GM21447 (cell line): ENCODE data around the gene ITGA7.

Source experiments
- ATAC-seq: cut with Tn5 transposase; IDR thresholded peaks from one replicate; pipeline ENCODE4 v1.9.1; 2021; ENCODE audit not compliant: unreplicated experiment

The ITGA7 gene

DNA sequence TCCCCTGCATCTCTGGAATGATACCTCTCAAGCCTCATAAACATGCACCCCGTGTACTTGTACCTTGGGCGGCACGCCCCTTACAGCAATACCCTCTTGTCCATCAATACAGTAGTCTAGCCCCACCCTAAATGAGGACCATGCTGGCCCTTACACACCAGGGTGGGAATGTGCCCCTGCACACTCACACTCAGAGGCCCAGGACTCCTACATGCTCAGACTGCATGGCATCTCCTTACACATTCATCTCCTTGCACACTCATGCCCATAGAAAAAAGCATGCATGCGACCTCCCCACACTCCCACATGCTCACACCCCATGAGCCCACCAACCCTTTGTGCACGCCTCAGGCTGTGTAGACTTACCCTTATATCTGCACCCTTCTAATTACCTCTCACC, 22.0 kb downstream of the ITGA7 start:
- ATAC-seq = no peak

DNA sequence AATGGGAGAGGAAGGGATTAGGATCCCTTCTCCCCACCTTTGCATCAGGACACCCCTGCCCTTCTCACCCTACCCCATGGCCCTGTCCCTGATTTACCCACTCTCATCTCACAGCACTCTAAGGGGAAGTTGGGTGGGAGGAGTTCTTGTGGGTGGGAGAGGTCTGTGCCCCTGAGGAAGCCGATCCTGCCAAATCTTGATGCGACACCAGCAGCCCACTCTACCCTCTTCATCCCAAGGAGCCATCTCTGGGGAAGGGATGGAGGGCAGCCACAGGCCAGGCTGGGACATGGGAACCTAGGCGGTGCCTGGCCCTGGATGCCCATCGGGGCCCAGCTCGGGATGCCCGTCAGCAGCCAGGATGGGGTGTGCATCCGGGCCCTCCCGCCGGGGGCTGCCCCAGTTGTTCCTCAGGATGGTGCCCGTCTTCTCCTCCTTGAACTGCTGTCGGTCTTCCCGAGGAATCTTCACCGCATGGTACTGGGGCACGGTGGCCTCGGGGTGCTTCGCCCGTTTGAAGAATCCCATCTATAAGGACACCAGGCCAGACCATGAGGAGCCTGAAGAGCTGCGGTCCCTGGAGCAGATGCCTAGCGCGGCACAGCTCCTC, 22.8 kb downstream of the ITGA7 start:
- ATAC-seq = no peak

GRCh38 chr12:55683676-55684075, 24.0 kb downstream of the ITGA7 start:
- no peak for ATAC-seq

DNA sequence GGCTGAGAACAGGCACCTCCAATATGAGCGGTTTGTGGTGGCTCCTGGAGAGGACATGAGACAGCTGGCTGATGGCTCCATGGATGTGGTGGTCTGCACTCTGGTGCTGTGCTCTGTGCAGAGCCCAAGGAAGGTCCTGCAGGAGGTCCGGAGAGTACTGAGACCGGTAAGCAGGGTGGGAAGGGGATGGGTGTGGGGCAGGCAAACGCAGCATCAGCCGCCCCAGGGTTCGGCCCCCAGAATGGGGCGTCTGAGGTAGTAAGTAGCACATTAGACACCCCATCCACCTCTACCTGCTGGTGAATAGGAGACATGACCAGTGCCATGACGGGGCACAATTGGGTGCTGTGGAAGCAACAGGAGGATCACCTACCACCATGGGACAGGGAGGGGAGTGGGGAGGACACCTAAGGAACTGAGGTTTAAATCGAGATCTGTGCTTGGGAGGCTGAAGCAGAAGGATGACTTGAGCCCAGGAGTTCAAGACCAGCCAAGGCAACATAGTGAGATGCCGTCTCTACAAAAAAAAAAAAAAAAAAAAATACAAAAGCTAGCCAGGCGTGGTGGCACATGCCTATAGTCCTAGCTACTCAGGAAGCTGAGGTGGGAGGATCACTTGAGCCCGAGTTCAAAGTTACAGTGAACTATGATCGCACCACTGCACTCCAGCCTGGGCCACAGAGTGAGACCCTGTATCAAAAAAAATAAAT, 25.5 kb downstream of the ITGA7 start:
- no peak for ATAC-seq

DNA sequence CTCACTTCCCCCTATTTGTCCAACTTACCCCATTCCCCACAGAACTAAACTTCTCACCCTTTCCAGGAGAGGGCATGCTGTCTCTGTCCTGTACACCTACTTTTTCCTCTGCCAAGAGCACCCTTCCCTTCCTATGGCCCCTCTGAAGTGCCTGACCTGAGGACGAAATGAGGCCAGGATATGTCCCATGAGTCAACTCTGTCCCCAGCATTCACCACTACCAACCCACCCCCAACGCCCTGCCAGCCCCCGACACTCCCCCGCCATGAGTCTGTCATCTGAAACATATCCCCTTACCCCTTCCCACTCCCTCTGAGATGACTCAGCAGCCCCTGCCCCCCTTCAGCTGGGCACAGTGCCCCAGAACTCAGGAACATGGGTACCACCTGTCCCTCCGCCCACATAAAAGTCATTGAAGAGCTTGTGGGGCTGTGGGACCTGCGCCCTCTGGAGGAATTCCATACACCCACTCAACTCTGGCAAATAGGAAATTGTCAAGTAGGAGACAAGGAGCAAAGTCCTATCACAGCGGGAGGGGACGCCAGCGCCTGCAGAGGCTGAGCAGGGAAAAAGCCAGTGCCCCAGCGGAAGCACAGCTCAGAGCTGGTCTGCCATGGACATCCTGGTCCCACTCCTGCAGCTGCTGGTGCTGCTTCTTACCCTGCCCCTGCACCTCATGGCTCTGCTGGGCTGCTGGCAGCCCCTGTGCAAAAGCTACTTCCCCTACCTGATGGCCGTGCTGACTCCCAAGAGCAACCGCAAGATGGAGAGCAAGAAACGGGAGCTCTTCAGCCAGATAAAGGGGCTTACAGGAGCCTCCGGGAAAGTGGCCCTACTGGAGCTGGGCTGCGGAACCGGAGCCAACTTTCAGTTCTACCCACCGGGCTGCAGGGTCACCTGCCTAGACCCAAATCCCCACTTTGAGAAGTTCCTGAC, 26.3 kb downstream of the ITGA7 start:
- ATAC-seq = no peak

DNA sequence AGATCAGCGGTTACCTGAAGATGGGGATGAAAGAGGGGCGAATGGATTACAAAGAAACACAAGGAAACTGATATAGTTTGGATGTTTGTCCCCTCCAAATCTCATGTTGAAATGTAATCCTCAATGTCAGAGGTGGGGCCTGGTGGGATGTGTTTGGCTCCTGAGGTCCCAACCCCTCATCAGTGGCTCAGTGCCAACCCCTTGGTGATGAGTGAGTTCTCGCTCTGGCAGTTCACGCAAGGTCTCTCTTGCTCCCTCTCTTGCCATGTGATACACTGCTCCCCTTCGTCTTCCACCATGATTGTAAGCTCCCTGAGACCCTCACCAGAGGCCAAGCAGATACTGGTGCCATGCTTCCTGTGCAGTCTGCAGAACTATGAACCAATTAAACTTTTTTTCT, 28.0 kb downstream of the ITGA7 start:
- ATAC-seq = no peak

DNA sequence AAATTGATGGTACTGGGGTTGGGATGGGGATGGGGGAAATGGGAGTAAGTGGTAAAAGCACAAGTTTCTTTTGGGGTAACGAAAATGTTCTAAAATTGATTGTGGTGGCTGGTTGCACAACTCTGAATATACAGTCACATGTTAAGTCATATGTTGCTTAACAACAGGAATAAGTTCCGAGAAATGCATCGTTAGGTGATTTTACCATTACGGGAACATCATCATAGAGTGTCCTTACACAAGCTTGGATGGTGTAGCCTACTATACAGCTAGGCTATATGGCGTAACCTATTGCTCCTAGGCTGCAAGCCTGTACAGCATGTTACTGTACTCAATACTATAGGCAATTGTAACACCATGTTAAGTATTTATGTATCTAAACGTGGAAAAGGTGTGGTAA, 31.0 kb downstream of the ITGA7 start:
- no peak for ATAC-seq

DNA sequence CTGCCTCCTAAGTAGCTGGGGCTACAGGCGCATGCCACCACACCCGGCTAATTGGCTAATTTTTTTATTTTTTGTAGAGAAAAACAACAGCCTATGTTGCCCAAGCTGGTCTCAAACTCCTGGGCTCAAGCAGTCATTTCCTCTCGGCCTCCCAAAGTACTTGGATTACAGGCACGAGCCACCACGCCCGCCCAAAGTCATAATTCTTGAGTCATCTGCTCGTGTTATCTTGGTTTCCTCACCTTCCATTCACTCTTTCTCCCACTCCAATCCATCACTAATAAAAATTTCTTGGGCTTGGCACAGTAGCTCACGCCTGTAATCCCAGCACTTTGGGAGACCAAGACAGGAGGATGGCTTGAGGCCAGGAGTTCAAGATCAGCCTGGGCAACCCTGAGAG, 32.0 kb downstream of the ITGA7 start:
- no peak for ATAC-seq

DNA sequence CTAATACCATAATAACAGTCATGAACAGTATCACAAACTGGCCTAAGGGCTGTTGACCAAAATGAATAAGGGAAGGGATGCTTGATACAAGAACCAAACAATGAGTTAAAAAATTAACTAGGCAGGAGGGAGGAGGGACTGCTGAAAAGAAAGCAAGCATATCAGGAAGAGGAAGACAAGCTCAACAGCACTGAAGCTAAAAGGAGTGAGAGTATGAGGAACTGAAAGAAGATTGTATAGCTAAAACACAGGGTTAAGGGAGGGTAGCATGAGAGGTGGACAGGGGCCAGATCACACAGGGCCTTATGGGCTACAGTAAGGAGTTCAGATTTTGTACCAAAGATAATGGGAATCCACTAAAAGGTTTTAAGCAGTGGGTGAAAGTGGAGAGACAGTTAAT, 34.1 kb downstream of the ITGA7 start:
- peak; percentile 99 for ATAC-seq

DNA sequence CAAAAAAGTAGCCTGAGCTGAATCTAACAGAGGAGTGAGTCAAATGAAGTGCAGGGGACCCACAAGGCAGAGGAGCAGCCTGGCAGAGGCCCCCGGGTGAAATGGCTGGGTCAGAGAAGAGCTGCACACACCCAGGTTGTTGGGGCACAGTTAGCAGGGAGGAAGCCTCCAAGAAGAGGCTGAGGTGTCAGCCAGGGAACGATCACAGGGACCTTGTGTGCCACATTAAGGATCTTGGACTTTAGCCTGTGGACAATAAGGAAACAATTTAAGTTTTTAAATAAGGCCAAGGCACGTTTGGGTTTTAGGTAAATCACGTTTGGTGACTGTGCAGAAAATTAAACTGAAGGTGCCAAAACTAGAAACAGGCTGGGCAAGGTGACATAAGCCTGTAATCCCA, 36.0 kb downstream of the ITGA7 start:
- no peak for ATAC-seq

DNA sequence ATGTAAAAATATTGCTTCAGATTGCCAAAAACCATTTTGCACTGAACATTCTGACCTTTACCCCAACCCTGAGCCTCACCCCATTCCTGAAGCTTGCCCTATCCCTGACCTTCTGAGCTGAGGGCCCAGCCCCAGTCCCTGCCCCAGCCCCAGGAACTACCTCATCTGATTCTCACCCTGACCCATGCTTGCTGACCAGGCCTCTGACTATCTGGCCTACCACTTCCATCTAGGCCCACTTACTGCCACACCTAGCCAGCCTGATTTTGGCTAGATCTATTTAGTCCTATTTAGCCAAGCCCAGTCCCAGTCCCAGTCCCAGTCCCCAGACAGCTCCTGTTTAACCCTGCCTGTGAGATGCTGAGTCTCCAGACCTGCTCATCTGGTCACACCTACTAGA, 37.4 kb downstream of the ITGA7 start:
- no peak for ATAC-seq

DNA sequence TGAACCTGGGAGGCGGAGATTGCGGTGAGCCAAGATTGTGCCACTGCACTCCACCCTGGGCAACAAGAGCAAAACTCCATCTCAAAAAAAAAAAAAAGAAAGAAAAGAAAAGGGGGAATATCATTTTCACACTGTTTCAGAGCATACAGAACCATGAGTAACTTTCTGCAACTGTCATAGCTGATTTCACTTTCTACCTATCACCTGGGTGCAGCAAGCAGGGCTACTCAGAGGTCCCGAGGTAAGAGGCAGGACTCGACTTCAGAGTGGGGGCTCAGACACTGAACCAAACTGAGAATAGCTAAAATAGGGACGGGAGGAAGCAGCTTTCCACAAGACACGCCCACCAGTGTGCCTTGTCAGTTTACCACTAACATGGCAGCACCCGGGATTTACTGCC, 41.2 kb downstream of the ITGA7 start:
- ATAC-seq = no peak

DNA sequence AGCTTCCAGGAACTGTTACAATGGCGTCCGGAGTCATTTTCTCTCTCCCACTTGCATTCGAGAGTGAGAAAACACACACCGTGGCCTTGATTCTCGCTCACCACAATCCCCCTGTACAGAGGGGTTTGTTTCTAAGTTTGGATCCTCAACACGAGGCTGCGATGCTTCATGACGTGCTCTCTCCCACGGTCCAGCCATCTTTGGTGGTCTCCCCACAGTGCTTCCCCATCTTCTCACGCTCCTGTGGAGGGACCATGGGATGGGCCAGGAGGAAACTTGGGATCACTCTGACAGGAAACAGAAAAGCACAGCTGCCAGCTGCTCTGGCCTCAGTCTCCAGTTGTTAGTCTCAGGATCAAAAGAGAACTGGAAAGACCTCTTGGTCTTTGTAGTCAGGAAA, 42.9 kb downstream of the ITGA7 start:
- ATAC-seq = no peak

GRCh38 chr12:55663391-55663790, 44.3 kb downstream of the ITGA7 start:
- no peak for ATAC-seq

DNA sequence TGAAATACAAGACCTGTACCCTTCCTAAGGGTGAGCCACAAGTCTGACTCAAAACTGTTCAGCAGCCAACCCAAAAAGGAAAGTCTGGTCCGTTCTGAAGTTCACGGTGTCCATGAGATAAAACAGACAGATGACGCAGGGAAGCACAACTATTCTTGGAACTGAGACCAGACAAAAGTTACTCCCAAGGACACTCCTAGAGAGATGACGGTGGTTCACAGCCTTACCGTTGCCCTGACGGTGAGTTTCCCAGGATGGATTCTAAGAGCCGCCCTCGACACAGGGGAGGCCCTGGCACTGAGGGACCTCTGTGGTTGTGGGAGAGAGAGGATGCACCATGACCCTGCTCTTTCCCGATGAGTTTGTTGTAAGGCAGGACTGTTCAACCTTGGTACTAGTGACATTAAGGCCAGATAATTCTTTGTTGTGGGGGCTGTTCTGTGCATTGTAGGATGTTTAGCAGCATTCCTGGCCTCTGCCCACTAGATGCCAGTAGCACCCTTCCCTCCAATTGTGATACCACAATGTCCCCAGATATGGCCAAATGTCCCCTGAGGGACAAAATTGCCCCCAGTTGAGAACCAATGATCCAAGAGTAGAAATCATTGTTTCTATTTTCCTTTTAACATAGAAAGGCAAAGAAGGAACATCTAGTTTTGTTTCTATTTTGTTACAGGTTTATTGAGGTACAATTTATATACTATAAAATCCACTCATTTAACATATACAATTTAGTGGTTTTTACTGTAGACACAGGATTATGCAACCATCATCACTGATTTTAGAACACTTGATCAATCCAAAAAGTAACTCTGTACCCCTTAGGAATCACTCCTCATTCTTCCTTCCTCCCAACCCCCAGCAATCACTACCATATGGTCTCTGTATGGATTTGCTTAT, 48.0 kb downstream of the ITGA7 start:
- ATAC-seq = no peak

DNA sequence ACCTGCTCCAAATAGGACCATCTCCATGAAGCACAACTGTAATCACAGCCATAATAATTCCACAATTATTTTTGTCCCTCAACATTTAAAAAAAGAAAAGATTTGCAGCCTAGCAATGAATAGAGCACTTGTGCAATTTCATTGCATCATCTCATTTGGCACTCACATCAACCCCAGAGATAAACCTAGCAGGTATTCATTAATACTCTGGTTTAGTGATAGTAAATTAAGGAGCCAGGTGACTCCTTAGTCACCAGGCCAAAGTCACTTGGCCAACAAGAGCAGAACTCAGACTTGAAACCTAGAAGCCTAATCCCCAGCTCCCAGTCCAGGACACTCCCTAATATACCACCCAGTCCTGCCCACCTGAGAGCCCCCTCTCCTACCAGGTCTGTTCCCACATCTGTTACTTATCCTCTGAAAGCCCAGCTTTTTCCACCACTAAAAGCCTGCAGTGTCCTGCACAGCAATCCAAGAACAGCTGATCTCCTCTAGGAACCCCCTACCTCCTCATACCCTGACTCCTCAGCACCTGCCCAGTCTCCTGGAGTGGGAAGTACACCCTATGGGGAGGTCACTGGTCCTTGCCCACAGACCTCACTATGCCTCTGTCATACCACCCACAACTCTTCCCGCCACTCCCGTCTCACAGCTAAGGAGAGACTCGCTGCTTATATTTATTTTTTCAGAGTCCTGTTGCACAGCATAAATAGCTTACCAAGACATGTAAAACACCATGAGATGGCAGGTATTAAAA, 48.9 kb downstream of the ITGA7 start:
- ATAC-seq = no peak

DNA sequence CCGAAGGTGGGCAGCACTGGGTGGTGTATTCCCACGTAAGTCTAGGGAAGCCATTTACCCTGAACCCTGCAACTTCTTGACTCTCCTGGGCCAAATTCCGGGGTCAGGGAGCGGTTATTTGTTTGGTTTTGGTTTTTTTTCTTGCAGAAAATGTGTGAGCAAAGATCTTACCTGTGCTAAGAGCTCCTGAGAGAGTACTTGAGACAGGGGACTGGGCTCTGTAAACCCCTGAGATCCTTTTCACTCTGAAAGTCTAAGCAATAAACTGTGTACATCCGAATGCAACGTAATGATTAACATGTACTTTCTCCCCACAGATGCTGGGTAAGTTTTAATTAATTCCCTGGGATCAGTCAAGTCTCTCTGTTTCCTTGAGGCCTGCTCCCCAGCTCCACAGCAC, 49.5 kb downstream of the ITGA7 start:
- ATAC-seq = no peak

- ATAC-seq = no peak
Measured at GRCh38 chr12:55657212-55657611, 50.5 kb downstream of the ITGA7 start.

GRCh38 chr12:55654511-55655214, 53.0 kb downstream of the ITGA7 start:
- no peak for ATAC-seq

DNA sequence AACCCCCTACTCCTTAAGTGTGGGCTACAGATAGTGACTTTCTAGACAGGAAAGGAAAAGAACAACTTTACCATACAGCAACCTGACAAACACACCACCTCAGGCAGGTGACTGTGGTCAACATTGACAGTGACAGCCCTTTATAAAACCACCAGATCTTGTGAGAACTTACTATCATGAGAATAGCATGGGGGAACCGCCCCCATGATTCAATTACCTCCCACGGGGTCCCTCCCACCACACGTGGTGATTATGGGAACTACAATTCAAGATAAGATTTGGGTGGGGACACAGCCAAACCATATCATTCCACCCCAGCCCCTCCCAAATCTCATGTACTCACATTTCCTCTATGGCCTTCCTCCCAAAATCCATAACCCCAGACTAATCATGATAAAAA, 54.7 kb downstream of the ITGA7 start:
- no peak for ATAC-seq
